GM12801 (cell line): ENCODE data around the gene PHF2.

Experiments used
- TF ChIP-seq, protein P1 (sequence below): IDR thresholded peaks from one replicate; pipeline ENCODE4 v1.5.1; 2011; ENCODE audit warnings: control low read depth; ENCODE audit not compliant: insufficient read length; ENCODE audit errors: extremely low read depth

Gene PHF2

DNA sequence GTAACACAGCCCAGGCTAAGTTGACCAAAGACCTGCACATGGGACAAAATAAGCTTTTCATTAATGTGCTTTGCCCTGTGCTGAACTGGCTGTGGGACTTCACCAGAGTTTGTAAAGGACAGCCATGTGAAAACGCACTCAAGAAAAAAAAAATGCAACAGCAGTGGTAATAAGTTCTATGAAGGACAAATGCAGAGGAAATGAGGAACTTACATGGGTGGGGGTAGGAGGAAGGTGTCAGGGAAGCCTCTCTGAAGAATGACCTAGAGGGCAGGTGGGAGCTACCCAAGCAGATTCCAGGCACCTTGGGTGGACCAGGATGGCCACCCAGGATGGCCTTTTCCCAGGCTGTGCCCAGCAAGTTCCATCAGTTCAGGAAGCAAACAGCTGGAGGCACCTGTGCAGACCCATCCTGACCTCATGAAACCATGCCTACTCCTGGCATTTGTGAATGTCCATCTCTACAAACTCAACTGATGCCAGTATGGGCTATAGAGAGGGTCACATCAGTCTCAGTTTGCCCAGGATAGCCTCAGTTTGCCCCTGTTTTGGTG, 6.7 kb upstream of the PHF2 start:
- TF ChIP-seq, protein P1, sequence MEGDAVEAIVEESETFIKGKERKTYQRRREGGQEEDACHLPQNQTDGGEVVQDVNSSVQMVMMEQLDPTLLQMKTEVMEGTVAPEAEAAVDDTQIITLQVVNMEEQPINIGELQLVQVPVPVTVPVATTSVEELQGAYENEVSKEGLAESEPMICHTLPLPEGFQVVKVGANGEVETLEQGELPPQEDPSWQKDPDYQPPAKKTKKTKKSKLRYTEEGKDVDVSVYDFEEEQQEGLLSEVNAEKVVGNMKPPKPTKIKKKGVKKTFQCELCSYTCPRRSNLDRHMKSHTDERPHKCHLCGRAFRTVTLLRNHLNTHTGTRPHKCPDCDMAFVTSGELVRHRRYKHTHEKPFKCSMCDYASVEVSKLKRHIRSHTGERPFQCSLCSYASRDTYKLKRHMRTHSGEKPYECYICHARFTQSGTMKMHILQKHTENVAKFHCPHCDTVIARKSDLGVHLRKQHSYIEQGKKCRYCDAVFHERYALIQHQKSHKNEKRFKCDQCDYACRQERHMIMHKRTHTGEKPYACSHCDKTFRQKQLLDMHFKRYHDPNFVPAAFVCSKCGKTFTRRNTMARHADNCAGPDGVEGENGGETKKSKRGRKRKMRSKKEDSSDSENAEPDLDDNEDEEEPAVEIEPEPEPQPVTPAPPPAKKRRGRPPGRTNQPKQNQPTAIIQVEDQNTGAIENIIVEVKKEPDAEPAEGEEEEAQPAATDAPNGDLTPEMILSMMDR, result no peak

DNA sequence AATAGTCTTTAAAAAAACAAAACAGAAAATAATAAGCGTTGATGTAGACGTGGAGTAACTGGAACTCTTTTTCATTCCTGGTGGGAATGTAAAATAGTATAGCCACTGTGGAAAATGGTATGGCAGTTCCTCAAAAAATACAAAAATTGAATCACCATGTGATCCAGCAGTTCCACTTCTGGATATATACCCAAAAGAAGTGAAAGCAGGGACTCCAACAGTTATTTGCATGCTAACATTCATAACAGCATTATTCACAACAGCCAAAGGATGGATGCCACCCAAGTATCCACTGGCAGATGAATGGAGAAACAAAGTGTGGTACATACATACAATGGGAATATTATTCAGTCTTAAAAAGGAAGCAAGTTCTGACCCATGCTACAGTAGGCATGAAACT, 4.2 kb upstream of the PHF2 start:
- TF ChIP-seq, protein P1, result no peak

DNA sequence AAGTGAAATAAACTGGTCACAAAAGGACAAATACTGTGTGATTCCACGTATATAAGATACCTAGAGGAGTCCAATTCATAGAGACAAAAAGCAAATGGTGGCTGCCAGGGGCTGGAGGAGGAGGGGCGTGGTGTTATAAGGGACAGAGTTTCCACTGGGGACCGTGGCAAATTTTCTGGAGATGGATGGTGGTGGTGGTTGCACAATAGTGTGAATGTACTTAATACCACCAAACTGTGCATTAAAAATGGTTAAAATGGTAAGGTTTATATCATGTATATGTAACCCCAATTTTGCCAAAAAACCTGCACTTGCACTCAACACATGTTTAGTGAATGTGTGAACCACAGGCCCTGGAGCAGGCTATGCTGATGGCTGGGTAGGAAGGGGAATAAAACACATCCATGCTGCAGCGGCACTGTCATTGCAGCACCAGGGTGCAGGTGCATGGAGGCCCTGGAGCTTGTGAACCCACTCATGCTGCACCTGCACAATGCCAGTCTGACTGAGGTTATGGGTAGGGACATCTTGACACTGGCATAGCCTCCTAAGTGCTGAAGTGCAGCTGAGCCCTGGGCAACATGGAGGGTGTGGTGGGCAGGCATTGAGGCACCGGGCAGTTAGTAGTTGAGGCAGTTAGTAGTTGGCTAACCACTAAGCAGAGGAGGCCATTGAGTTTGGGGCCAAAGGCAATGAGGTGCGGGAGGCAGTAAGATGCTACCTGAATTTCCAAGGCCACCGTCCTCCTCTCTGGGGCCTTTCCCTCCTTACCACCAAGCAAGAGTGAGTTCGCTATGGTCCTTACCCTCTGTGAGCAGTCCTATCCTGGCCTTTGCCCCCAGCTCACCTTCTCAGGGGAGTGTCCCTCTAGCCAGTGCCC, 3.5 kb upstream of the PHF2 start:
- TF ChIP-seq, protein P1, result no peak

DNA sequence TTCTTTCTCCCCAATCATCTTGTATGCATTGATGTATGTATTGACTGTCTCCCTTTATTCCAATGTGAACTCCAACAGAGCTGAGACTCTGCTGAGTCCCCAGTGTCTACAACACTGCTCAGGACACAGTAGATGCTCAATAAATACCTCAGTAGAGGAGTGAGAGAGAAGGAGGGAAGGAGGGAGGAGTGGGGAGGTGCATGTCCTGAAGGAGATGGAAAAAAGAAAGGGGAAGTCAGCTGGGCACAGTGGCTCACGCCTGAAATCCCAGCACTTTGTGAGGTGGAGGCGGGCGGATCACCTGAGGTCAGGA, 2.9 kb upstream of the PHF2 start:
- TF ChIP-seq, protein P1, result no peak

DNA sequence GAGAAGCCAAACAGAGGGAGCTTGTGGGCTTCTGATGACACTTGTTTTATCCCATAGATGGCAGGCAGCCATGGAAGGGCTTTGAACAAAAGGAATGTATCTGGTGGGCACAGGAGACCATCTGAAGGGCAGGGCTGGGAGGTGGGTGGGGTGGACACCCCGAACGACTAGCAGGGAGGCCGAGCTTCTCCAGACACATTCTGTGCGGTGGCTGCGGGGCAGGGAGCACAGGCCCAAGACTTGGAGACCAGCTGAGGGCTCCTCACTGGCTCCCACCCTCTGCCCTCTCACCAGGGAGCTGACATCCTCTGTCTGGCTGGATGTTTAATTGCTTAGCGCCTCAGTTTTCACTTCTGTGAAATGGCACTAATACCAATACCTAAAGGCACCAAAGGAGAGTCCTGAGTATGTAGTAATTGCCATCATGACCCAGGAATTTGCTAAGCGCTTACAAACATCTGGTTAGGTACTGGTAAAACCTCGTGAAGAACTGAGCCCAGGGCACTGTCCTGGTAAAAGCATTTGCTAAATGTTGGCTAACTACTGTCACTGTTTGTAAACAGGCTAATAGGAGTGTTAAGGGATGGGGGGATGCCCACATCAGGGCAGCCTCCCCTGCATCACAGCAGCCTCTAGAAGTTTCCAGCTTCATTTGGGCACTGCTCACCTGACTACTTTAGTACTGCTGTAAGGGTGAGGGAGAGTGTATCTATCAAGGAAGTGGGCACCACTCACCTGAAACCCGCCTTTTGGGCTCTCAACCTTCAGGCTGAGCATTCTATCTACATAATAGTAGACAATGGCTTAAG, 2.1 kb upstream of the PHF2 start:
- TF ChIP-seq, protein P1, result no peak

DNA sequence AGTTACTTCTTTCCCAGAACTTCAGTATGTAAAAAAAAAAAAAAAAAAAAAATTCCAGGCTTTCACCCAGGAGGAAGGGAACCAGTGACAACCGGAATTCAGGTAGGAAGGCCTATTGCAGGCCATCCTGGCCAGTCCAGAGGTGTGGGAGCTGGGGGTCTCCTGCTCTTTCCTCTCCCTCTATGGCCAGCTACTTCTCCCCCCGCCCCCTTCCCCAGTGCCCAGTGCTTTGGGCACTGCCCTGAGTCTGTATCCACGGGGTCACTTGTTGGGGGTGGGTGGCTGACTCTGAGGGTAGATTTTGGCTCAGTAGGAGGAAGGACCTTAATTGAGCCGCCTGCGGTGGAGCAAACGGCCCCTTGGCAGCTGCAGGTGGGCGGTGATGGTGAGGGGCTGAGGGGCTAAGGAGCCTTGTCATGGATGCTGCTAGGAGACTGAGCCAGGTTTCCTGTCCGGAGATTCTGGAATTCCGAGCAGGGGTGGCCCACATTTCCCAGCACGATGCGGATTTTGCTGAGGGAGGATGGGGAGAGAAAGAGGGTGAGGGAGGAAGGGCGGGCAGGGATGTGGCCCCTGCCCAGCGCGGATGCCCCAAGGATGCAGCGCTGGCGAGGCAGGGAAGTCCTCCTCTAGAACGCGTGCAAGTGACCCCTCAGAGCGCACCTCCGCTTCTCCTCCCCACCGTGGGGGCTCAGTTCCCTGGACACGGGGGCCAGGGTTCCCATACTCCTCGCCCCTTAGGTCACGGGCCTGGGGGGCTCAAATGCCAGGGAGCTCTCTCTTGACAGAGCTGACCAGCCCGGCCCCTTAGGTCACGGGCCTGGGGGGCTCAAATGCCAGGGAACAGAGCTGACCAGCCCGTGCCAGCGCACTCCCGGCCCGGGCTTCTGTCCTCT, 1.2 kb upstream of the PHF2 start:
- TF ChIP-seq, protein P1, result no peak

DNA sequence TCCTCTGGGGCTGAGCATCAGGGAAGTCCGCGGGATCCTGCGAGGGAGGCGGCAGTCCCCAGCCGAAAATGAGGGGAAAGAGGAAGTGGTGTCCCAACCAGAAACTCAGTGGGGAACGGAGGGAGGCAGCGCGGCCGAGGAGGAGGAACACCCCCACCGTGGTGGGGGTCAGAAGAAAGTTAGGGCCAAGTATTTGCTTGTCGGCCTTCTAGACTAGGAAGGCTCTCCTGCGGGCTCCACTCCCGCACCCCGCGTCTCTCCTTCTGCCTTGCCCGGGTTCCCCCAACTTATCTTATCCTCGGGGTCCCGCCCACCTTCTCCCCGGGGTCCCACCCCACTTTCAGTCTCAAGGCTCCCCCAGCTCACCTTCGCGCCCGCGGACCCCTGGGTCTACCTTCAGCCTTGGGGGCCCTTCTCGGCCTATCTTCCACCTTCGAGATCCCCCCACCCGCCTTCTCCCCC, 557 bp upstream of the PHF2 start:
- TF ChIP-seq, protein P1, result no peak
